Measurements from ENCODE around the gene LPAR1.

GRCh38 chr9:111056538-111056937 is 18.3 kb upstream of the LPAR1 start:
- TF ChIP-seq TAF1 (IDR thresholded peaks at IDR 0.05; ENCODE audit: low read depth, low read length) (no peak), POLR2A (IDR thresholded peaks at IDR 0.05; ENCODE audit: low read depth, low read length) (no peak), POLR2AphosphoS5 (IDR thresholded peaks at IDR 0.05; ENCODE audit: low read depth, low read length) (no peak), PAX5 (IDR thresholded peaks at IDR 0.05; ENCODE audit: insufficient read depth, low read length, severe bottlenecking) (no peak), POU2F2 (IDR thresholded peaks at IDR 0.05; ENCODE audit: low read depth, low read length) (no peak)

Measured in GM12891 (cell line).